ENCODE results near the gene CALD1. TPM values are rescaled to one million over a fixed set of nuclear protein-coding genes. Genes with fewer than 3 reads are reported as not detected.
A peak's percentile ranks its signal among the peaks of the same experiment; 100 is the strongest.

Gene CALD1
- total RNA-seq, 1 experiment from 2014 or later: 107 TPM

GRCh38 chr7:134986363-134987251 lies 207.2 kb downstream of the CALD1 start, which contains the start of gene AGBL3:
TSS of gene AGBL3 (plus strand) at chr7:134986508. CDS start at chr7:134987934, 1,426 bp downstream.
- Histone ChIP-seq H3K56ac (ENCODE audit: insufficient read length, low read depth, low read length) (no peak within 1 kb of the TSS), H3K79me1 (ENCODE audit: insufficient read depth, low read depth, low read length, poor library complexity, severe bottlenecking) (no peaks in the 10 kb centered on the region), H3K4me1 (ENCODE audit: insufficient read depth, low read length) (no peaks in the 10 kb centered on the region; the same call in 1 of the 2 replicates), H3K23ac (ENCODE audit: insufficient read length, low read depth, low read length) (no peak within 1 kb of the TSS), H4K8ac (replicated peaks; ENCODE audit: insufficient read length, low read depth, low read length) (no peak within 1 kb of the TSS), H3K4ac (ENCODE audit: low read depth, low read length) (no peak within 1 kb of the TSS), H4K5ac (ENCODE audit: insufficient read length, low read depth, low read length) (no peak within 1 kb of the TSS), H2AFZ (ENCODE audit: low read length) (no peak within 1 kb of the TSS), H2BK12ac (ENCODE audit: insufficient read length, low read depth, low read length) (no peak within 1 kb of the TSS), H3K23me2 (ENCODE audit: insufficient read length, low read depth, low read length, poor library complexity, severe bottlenecking) (peaks cover 3% of the 10 kb centered on the region), H2AK5ac (ENCODE audit: insufficient read length, low read length) (no peak within 1 kb of the TSS), H3K27ac (ENCODE audit: insufficient read length, low read depth, low read length) (no peak within 1 kb of the TSS), H3T11ph (ENCODE audit: low read length) (no peak within 1 kb of the TSS), H2BK15ac (ENCODE audit: low read depth, low read length) (no peak within 1 kb of the TSS), H2BK5ac (ENCODE audit: insufficient read length, low read length) (no peak within 1 kb of the TSS), H3K9ac (ENCODE audit: extremely low read depth, insufficient read length, low read length) (peak within 1 kb of the TSS; percentile 48), H3K27me3 (ENCODE audit: insufficient read depth, low read length) (no peaks in the 10 kb centered on the region), H3K18ac (ENCODE audit: insufficient read length, low read depth, low read length) (peak within 1 kb of the TSS; percentile 92), H4K91ac (ENCODE audit: insufficient read length, low read depth, low read length) (no peak within 1 kb of the TSS), H2BK120ac (ENCODE audit: low read depth, low read length, poor library complexity, severe bottlenecking) (no peak within 1 kb of the TSS), H4K20me1 (ENCODE audit: control insufficient read depth, insufficient read depth, insufficient read length) (no peaks in the 10 kb centered on the region), H3K9me3 (ENCODE audit: control insufficient read depth, low read depth, low read length) (no peaks in the 10 kb centered on the region), H3K4me2 (ENCODE audit: insufficient read depth, insufficient read length, low read length) (peak within 1 kb of the TSS; percentile 82), H3K14ac (ENCODE audit: insufficient read depth, low read length) (peak within 1 kb of the TSS; percentile 95), H2BK20ac (ENCODE audit: low read depth, low read length, poor library complexity, severe bottlenecking) (no peak within 1 kb of the TSS), H3K79me2 (ENCODE audit: insufficient read depth, low read length) (no peaks in the 10 kb centered on the region)
- Mint-ChIP-seq H3K9me3 (peaks cover 0 to 3% of the 10 kb centered on the region in 2 experiments; a peak in 2 of 5 replicates), H3K4me1 (peaks cover 13 to 20% of the 10 kb centered on the region in 2 experiments), H3K36me3 (ENCODE audit: insufficient read depth in 1 of 3, low read depth in 3 of 3) (peaks cover 0 to 14% (median 7%) of the 10 kb centered on the region in 3 experiments; a peak in 6 of 7 replicates), H3K4me3 (peak within 1 kb of the TSS; percentile 93), H3K27me3 (ENCODE audit: low read depth) (no peaks in the 10 kb centered on the region; the same call in 1 of the 2 replicates), H3K27ac (peak within 1 kb of the TSS; percentile 92 to 99 (median 94); a peak in 6 of 7 replicates)
- TF ChIP-seq CTCF (conservative IDR thresholded peaks at IDR 0.05): peak; percentile 60
- peak; percentile 97 for DNase-seq
- no CpG with 5 or more reads among the region's 70 CpGs for whole genome bisulfite sequencing (ENCODE audit: extremely low coverage, insufficient read length, low lambda C conversion rate)

All from H9 (cell line).